GM19468 (cell line): ENCODE data around the gene WDPCP.

ENCODE experiments used
- ATAC-seq: cut with Tn5 transposase; IDR thresholded peaks from one replicate; pipeline ENCODE4 v1.9.1; 2021; ENCODE audit warnings: mild to moderate bottlenecking, moderate library complexity, moderate number of reproducible peaks; ENCODE audit not compliant: unreplicated experiment; ENCODE audit errors: extremely low read depth

The WDPCP gene

DNA sequence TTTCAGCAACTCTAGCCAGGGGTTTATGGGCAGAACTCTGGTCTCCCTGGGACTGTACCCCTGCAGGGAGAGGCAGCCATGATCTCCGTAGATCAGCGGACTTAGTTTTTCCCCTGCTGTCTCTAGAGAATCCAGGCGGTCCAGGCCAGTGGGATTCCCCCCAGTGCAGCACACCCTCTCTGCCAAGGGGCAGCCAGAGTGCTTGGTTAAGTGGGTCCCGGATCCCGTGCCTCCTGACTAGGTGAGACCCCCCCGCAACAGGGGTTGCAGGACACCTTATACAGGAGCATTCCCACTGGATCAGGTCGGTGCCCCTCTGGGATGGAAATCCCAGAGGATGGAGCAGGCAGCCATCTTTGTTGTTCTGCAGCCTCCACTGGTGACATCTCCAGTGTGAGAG is 33.0 kb downstream of the WDPCP start:
- no peak for ATAC-seq

DNA sequence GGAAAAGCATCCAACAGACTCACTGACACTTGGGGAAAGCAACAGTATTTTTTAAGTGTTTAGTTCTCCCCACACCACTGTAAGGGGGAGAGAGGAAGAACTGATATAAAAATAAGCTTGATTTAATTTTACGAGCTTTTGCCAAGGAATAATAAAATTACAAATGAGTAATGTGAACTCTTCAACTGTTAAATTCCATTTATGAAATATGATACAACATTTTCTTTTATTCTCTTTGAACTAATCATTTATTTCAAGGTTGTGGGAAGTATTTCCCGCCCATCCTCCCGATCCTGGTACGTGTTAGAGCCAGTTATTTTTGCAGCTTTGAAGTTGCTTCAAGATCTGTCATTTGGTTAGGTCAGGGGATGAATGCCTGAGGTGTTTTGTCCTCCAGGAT is 35.2 kb downstream of the WDPCP start:
- ATAC-seq: no peak

DNA sequence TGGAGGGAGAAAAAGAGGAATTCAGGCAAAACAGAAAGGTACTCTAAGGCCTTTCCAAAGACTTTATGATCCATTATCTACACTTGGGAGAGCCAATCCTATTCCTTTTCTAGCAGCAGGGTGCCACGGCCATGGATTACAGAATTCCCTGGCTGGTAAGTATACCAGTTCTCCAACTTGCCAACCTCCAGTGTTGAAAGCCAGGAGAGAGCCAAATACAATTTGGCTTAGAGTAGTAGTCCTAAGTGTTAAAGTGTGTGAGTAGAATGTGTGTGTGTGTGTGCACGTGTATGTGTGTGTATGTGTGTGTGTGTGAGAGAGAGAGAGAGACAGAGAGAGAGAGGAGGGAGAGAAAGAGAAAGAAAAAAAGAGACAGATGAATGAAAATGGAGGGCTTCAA is 43.3 kb downstream of the WDPCP start:
- no peak for ATAC-seq

DNA sequence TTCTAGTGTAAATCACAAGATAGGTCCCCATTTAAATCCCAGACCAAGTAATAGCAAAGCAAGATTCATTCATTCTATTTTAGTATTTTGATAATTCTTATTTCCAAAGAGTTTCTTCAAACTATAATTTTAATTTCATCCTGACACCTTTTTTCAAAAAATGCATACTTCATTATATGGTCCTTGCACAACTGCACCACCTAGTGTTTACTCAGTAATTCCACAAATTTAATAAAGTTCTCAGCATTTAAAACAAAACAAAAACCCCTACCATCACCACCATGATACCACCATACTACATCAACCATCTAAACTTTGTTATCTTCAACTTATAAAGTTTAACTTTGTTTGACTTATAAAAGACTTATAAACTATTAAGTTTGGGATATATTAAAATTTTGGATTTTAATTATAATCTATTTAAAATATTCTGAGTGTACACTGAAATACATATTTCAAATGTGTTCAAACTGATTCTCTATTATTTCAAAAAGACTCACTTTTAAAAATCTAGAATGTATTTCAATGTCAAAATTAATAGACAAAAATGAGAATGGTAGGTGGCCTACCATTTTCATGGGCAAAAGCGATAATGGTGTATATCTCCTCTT is 44.2 kb downstream of the WDPCP start:
- no peak for ATAC-seq

DNA sequence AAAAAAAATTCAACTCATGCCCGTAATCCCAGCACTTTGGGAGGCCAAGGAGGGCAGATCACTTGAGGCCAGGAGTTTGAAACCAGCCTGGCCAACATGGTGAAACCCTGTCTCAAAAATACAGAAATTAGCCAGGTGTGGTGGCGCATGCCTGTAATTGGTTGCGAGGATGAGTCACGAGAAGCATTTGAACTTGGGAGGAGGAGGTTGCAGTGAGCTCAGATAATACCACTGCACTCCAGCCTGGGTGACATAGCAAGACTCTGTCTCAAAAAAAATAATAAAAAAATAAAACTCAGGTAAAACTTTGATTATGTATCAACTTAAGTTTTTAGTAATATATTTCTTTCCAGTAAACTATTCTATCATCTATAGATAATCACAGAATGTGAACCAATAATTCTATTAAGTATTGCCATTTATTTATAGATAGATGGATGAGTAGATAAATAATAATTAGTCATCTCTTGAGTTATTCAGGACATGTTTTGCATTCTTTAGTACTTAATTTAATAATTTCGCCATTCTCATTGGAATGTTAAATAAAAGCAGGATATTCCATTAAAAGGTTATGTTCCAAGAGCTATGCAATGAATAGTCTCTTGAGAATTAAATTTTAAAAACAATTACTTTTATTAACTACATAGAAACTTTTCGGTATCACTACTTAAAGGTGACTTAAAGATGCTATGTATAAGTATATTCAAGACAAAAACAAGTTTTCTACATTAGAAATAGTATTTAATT is 48.7 kb downstream of the WDPCP start:
- no peak for ATAC-seq

DNA sequence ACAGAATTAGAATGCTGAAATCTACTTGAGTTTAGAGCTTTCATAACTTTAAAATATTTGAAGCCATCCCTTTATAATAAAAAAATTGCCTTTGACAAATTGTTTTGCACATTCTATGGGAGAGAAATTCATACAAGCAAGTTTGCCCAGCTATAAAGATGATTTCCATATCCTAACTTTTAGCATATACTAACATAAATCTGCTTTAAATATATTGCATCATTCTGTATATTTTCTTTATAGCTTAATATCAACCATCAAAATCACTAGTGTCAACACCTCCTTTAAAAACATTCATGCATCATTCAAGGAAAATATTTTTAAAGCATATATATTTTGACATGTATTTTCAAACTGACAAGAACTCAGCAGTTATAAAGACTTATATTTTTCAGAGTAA is 49.9 kb downstream of the WDPCP start:
- ATAC-seq: no peak

DNA sequence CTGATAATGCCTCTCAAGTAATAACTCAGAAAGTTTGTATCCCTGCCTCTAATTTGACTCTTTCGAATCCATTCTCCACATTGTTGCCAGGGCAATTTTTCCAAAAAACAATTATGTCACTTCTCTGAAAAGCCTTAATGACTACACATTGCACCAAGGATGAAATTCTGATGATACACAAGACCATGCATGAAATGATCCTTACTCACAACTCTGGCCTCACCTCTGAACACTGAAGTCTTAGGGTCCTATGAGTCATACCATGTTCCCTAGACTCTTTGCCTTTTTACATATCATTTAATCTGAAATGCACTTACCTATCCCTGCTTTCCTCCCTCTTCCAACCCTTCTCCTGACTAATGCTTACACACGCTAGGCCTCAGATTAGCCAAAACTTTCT is 51.0 kb downstream of the WDPCP start:
- ATAC-seq: no peak

DNA sequence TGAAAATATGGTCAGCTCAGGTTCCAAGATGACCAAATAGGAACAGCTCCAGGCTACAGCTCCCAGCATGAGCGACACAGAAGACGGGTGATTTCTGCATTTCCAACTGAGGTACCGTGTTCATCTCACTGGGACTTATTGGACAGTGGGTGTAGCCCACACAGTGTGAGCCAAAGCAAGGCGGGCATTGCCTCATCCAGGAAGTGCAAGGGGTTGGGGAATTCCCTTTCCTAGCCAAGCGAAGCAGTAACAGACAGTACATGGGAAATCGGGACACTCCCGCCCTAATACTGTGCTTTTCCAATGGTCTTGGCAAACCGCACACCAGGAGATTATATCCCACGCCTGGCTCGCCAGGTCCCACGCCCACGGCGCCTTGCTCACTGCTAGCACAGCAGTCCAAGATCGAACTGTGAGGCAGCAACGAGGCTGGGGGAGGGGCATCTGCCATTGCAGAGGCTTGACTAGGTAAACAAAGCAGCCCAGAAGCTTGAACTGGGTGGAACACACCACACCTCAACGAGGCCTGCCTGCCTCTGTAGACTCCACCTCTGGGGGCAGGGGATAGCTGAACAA is 57.5 kb downstream of the WDPCP start:
- no peak for ATAC-seq

DNA sequence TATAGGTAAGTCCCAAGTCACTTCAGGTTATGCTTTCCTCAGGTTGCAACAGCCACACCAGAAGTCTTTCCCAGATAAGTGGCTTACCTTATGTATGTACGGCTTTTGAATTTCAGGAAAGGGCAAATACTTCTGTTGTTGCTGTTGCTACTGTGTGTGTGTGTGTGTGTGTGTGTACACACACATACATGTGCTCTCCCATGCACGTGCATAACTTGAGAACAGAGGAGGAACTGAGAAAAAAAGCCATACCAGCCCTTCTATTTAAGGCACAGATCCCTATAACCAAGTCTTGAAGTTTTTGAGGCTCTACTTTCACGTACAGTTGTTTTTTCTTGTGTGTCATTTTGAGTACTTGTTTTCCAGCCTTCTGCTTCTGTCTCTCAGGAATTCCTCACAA is 62.4 kb downstream of the WDPCP start:
- ATAC-seq: no peak

DNA sequence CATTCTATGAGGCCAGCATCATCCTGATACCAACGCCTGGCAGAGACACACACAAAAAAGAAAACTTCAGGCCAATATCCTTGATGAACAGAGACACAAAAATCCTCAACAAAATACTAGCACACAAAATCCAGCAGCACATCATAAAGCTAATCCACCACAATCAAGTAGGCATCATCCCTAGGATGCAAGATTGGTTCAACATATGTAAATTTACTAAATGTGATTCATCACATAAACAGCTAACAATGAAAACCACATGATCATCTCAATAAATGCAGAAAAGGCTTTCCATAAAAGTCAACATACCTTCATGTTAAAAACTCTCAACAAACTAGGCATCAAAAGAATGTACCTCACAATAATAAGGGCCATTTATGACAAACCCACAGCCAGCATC is 65.3 kb downstream of the WDPCP start:
- ATAC-seq: no peak

DNA sequence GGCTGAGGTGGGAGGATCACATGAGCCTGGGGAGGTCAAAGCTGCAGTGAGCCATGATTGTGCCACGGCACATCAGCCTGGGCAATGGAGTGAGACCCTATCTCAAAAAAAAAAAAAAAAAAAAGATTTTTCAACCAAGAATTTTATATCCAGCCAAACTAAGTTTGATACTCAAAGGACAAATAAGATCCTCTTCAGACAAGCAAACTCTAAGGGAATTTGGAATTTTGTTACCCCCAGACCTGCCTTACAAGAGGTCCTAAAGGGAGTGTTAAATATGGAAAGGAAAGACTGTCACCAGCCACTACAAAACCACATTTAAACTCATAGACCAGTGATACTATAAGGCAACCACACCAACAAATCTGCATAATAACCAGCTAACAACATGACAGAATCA is 67.5 kb downstream of the WDPCP start:
- no peak for ATAC-seq

DNA sequence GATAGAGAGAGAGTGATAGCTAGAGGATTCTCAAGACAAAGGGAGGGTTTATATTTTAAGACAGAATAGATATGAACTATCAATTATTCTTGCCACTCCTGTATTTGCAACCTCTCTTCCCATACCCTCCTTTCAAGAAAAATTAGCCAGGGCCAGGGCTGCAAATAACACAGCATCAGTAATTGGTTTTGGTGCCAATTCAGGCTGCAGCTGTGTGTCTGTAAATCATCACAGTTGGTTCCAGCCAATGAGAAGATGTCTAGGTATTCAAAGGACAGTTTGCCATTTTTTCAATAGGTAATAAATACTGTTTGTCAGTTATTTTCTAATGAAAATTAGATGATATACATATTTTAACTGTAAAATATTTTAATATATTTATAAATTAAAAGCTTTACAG is 73.5 kb downstream of the WDPCP start:
- no peak for ATAC-seq

DNA sequence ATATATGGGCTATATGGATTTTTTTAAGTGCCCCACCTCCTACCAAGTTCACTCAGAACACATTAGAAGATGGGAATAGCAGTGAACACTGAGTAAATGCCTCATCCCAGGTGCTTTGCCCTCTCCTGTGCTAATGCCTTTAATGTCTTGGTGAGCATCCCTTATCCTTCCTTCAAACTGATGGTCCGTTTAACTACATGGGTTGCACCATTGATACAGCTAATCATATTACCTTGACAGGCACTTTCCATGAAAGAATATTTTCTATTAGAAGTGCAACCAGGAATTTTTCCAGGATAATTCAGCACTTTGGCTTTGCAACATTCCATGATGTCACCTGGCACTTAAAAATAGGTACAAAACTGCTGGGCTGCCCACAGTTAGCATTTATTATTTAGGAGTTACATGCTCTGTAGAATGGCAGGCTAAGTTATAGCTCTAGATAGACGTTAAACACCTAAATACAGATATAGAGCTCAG is 74.0 kb downstream of the WDPCP start:
- ATAC-seq: no peak

DNA sequence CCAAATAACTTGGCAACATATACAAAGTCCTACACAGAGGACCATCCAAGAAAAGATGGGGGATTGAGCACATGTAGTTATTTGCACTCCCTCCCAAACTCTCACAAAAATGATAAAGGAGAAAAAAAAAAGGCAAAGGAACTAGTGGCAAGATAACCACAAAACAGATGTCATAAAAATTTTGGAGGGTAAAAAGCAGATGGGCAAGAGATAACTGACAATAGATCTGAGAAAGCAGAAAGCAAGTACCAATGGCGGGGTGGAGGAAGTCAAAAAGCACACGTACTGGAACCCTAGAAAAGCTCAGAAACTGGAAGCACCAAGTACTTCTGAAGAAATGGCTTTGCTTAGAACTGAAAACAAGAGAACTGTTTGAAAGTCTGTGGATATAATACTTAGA is 82.0 kb downstream of the WDPCP start:
- ATAC-seq: no peak

DNA sequence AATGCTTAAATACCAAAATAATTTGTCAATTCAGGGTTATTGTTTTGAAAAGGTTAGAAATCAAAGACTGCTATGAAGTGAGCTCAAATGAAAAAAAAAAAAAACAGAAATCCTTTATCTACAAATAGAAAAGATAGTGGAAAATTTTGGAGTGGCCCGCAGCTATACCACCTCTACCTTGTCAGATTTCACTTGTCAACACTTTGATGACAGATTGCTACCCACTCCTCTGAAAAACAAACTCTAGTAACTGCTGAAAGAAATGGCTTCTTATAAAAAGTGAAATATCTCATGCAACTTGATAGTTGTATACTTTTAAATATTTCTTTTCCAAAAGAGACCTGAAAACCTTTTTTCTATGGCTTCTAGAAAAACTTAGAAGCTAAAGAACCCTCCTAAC is 84.5 kb downstream of the WDPCP start:
- ATAC-seq: no peak

DNA sequence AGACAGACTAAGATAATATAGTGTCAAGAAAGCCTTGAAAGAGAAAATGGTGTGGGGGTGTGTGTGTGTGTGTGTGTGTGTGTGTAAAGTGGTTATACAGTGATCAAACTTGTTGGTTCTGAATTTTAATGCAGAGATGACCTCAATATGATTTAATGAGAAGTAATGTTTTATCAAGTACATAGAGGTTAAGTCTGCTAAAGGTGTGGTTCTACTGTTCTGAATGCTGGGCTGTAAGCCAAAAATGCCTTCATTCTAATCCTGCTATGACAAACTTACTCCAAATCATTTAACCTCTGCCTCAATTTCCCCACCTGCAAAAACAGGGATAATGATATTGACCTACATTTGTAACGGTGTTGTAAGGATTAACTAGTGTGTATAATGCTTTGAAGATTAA is 87.9 kb downstream of the WDPCP start:
- no peak for ATAC-seq

DNA sequence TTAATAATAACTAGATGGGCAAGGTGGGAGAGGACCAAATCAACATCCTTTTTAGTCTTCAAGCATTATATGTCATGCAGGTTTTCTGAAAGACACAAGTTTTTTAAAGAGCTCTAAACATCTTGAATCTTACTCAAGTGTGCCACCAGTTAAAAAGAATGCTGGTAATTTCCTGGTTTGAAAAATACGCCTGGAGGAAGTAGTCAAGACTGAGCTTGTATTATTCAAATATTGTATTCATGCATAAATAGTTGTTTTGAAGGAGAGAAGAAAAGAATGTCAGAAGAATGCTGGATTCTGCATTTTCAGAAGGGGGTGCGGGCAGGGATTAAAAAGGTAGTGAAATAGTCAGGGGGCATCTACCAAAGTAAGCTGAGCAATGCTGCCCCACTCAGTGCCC is 90.7 kb downstream of the WDPCP start:
- no peak for ATAC-seq

DNA sequence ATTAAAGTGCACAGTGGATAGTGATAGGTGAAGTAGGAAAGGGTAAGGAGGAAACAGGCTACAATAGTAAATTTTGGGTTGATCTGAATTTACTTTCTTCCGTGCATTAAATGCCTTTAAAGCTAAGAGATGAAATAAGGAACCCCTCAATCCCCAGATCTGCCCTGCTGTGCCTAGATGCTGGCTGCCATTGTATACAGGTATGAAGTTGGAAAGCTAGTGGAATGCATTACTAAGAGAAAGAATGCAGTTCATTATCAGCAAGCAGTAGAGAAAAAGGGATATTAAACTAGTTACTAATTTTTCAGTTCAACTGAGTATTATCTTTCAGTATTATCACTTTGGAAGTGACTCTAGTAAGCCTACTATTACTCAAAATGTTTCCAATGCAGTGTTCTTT is 93.3 kb downstream of the WDPCP start:
- ATAC-seq: no peak

DNA sequence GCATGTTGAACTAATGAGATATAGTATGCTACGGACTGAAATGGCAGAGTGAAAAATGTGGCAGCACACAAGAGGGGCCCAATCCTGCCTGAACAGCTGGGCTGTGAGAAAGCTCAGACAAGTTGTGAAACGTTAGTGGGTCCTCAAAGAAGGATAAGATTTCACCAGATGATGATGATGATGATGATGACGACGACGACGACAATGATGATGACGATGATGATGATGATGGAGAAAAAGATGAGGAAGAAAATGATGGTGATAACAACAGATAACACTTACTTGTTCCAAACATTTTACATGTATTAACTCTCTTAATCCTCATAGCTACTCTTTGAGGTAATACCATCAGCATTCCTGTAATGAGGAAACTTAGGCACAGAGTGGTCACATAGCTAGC is 94.2 kb downstream of the WDPCP start:
- ATAC-seq: no peak

DNA sequence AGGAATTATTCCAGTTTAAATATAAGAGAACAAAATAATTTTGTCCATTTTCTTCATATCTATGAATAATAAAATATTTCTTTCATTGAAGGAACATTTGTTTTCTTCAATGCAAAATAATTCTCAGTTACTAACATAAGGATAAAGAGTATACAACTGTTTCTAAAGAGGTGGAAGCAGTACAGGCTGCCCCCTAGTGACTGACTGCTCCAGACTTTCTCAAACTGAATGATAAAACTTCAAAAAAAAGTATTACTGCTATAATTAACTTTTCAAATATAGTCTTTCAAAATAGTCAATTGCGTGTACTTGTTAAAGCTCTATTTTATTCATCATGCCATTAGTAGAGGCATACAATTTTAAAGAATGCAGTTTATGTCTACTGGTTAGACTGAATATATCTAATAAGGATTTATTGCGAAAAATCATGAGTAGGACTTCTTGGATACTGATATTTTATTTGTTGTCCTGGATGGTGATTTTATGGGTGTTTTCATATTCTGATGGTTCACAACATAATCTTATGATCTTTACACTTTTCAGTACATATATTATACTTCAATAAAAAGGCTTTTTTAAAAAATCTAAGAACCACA is 100.1 kb downstream of the WDPCP start:
- no peak for ATAC-seq

DNA sequence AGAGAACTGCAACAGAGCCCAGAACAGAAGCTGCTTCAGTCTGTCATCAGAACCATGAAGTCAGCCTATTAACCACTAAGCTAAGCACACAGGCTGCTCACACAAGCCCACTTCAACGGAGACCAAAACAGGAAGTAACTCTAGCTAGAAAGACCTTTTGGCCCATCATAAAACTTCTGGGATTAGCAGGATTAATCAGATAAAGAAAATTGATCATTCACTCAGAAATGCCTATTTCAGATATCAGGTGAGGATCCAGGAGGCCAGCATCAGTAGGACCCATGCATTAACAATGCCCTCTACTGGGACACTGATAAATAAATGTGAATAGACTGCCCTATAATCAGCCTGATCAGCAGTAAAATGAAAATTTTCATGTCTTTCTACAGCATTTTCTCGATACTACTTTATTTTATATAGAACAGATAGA is 101.4 kb downstream of the WDPCP start:
- no peak for ATAC-seq
